Neural progenitor cell (in vitro differentiated cells): ENCODE measurements around the gene H6PD.

Source experiments
- CTCF ChIP-seq: fragments of 200-600 bp; sonication (generic); IDR thresholded peaks from 2 replicates; pipeline ENCODE4 v1.5.1; 2017; ENCODE audit warnings: antibody characterized with exemption, mild to moderate bottlenecking
- EZH2 ChIP-seq: fragments of 200-600 bp; sonication (generic); IDR thresholded peaks from 2 replicates; pipeline ENCODE4 v1.6.1; 2017; ENCODE audit warnings: antibody characterized with exemption, mild to moderate bottlenecking, moderate library complexity
- EZH2phosphoT487 ChIP-seq: fragments of 200-600 bp; sonication (generic); IDR thresholded peaks from 2 replicates; pipeline ENCODE4 v1.6.1; 2017; ENCODE audit warnings: antibody characterized with exemption

DNA sequence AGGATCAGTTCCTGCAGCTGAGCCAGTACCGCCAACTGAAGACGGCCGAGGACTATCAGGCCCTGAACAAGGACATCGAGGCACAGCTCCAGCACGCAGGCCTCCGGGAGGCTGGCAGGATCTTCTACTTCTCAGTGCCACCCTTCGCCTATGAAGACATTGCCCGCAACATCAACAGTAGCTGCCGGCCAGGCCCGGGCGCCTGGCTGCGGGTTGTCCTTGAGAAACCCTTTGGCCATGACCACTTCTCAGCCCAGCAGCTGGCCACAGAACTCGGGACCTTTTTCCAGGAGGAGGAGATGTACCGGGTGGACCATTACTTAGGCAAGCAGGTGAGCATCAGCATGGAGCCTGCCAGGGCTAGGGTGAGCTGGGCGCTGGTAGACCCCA is 10.7 kb downstream of the H6PD start:
- no peak for TF ChIP-seq EZH2
- TF ChIP-seq CTCF: no peak
- no peak for TF ChIP-seq EZH2phosphoT487
